Psoas muscle (tissue), 8 donors: Measurements from ENCODE around the gene SYT2. TPM values are rescaled to one million over a fixed set of nuclear protein-coding genes. Genes with fewer than 3 reads are reported as not detected.
A peak's percentile ranks its signal among the peaks of the same experiment; 100 is the strongest.
"Not testable (repeated sequence)": the region's sequence is repeated elsewhere in the genome, so short reads cannot be mapped to it uniquely, and the experiment has no call there.

Source experiments
- ATAC-seq, 4 donors: fragments of 200-7000 bp; cut with Tn5 transposase; one replicate each; pipeline ENCODE4 v1.9.1; 2020; ENCODE audit warnings: moderate library complexity in 3 of 4, mild to moderate bottlenecking in 2 of 4
- DNase-seq, 2 donors: peaks; one replicate each; pipeline ENCODE4 v3.0.0-alpha.2; 2020
- H3K27ac ChIP-seq: fragments of 200-600 bp; one replicate; pipeline ENCODE4 v1.8.0; 2022
- H3K27me3 ChIP-seq, 3 donors: fragments of 200-600 bp in 1 of 3; one replicate each; pipeline versions ENCODE4 v1.6.1 to v1.8.0; 2013 to 2022; ENCODE audit warnings: low read length in 2 of 3, mild to moderate bottlenecking in 2 of 3, moderate library complexity in 1 of 3; ENCODE audit not compliant: insufficient read depth in 3 of 3
- H3K36me3 ChIP-seq, 2 donors: fragments of 200-600 bp in 1 of 2; one replicate each; pipeline versions ENCODE4 v1.6.1 to v1.8.0; 2013 to 2022; ENCODE audit warnings: low read depth in 1 of 2, mild to moderate bottlenecking in 1 of 2, moderate library complexity in 1 of 2; ENCODE audit not compliant: insufficient read depth in 1 of 2
- H3K4me1 ChIP-seq: fragments of 200-600 bp; one replicate; pipeline ENCODE4 v1.8.0; 2022
- H3K4me3 ChIP-seq: fragments of 200-600 bp; one replicate; pipeline ENCODE4 v1.8.0; 2022; ENCODE audit warnings: mild to moderate bottlenecking
- H3K9me3 ChIP-seq: fragments of 200-600 bp; one replicate; pipeline ENCODE4 v1.8.0; 2022
- CTCF ChIP-seq: fragments of 200-600 bp; IDR thresholded peaks from one replicate; pipeline ENCODE4 v1.8.0; 2022; ENCODE audit warnings: antibody characterized with exemption
- WGBS, 3 donors: extraction: QIAGEN DNeasy Blood & Tissue Kit; methylation state at CpG; one replicate each; pipeline versions ENCODE4 v1.1.6 to v1.1.7; 2013; 5-methylcytosine and 5-hydroxymethylcytosine counted together
- intact Hi-C, 2 donors: fragments of 100-400 bp; cut with DNase I; formaldehyde crosslinking; loops; one replicate each; pipeline versions ENCODE4 v1.11.0 to v1.14.2; 2022
- polyA plus RNA-seq, 3 donors: library from polyadenylated mRNA; stranded (reverse); fragments of 200-250 nt; gene quantifications; one replicate each; pipeline ENCODE4 v1.2.3, GENCODE V29; 2013
- total RNA-seq, 4 donors: library from RNA; stranded (reverse); fragmentation: NEBNext Ultra II Directional in 2 of 4; extraction: Animal tissue kit (Norgen Biotek cat#: 25700) in 2 of 4; gene quantifications; one replicate each; pipeline versions ENCODE4 v1.2.1 to v1.2.4, GENCODE V29; 2021 to 2023
- donor health status: healthy with polysubstance abuse.
- donor health status: DM: no; HTN: no; CAD: no; lungs with moderate emphysema.
- donor health status: Bipolar disorder and iron deficiency.
- donor health status: healthy.
- donor health status: DM: yes; HTN: yes; CAD: no.
- donor health status: DM: no; HTN: no; CAD: no.
- donor health status: DM: no; HTN: no; CAD: no.
- donor health status: DM: yes; HTN: yes; CAD: no.

SYT2 gene
- total and polyA plus RNA-seq, 7 donors: 0.01 to 0.02 TPM; not detected in 5

GRCh38 chr1:202638019-202638700 lies 72.1 kb downstream of the SYT2 start:
- Histone ChIP-seq H3K36me3 (no peaks in the 10 kb centered on the region), H3K4me1 (peaks cover 5% of the 10 kb centered on the region), H3K27me3 (peaks cover 0 to 38% (median 8%) of the 10 kb centered on the region in 3 donors), H3K9me3 (no peaks in the 10 kb centered on the region), H3K4me3 (no peak overlapping the region), H3K27ac (no peak overlapping the region)
- WGBS, 3 donors: 63 to 72% (median 68%) methylated on average over 7 of the region's 7 CpGs
- no peak for DNase-seq
- intact Hi-C loops: no loop called here
- no peak for TF ChIP-seq CTCF
- no peak for ATAC-seq

GRCh38 chr1:202637321-202638018 lies 72.8 kb downstream of the SYT2 start:
- ATAC-seq, DNase-seq, H3K27ac ChIP-seq, H3K9me3 ChIP-seq, H3K4me1 ChIP-seq, H3K36me3 ChIP-seq, intact Hi-C loops, H3K4me3 ChIP-seq: not testable (repeated sequence)
- WGBS, 3 donors: 84 to 86% (median 85%) methylated on average over 16 of the region's 16 CpGs
- peaks cover 0 to 31% (median 5%) of the 10 kb centered on the region in 3 donors for H3K27me3 ChIP-seq

DNA sequence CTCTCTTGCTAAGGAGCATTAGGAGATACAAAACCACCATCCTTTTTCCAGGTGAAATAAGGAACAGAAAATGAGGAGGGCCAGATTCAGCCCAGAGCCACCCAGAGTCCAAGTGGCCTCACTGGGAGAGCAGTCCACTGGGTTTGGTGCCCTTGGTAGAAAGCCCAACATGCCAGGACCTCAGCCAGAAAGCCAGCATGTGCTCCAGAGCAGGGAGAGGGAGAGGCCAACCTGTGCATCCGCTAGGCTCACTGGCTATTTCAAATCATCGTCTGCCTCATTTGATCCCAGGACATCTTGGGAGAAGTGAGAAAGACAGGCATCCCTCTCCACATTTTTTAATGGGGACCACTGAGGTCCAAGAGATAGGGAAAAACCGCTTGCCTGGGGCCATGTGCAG lies 74.1 kb downstream of the SYT2 start:
- H3K4me3 ChIP-seq, DNase-seq, ATAC-seq, H3K4me1 ChIP-seq, H3K9me3 ChIP-seq, H3K36me3 ChIP-seq, intact Hi-C loops, H3K27ac ChIP-seq: not testable (repeated sequence)
- H3K27me3 ChIP-seq: peaks cover 0 to 25% (median 6%) of the 10 kb centered on the region in 3 donors
- WGBS, 3 donors: 48 to 56% (median 53%) methylated on average over 3 of the region's 3 CpGs

- intact Hi-C loops: no loop called here
- TF ChIP-seq CTCF: no peak
- no peaks in the 10 kb centered on the region for H3K9me3 ChIP-seq
- H3K27me3 ChIP-seq: peaks cover 0 to 20% (median 6%) of the 10 kb centered on the region in 3 donors
- WGBS, 3 donors: 86 to 90% (median 88%) methylated on average over 9 to 10 of the region's 10 CpGs
- no peak overlapping the region for H3K27ac ChIP-seq
- ATAC-seq (no peak), DNase-seq (peak in 1 of 2 donors; percentile 12)
- H3K36me3 ChIP-seq: no peaks in the 10 kb centered on the region
- no peaks in the 10 kb centered on the region for H3K4me1 ChIP-seq
- H3K4me3 ChIP-seq: no peak overlapping the region
Measured at GRCh38 chr1:202632241-202632640, 78.0 kb downstream of the SYT2 start.

DNA sequence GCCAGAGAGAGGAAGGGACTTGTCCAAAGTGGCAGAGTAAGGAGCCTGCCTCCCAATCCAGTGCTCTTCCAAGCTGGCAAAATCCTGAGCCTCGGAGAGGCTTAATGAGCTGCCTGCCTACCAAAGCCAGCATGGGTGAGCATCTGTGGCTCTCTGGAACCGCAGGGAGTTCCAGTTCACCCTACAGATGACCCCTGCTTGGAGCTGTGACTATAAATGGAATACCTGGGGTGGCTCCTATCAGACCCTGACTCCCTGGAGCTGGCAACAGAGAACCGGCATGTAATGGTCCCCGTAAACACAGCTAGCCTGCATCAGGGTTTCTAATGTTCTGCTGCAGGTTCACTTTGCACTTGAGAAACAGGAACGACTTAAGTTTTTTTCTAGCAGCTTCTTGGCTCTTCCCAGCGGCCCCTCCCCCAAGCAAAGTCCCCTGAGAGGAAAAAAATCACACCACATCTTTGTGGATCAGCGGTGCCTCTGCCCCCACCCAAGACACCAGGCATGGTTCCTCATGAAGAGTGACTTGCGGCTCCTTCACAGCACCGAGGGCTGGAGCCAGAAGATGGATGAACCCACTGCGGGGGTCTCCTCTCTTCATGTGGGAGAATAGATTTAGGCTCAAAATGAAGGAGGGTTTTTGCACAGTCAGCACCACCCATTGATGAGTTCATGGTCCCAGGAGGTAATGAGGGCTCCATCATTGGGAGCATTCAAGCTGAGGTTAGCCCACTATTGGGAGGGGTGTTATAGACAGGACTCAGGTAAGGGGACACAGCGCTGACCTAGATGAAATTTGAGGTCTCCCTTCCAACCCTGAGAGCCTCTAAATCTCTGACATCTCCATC lies 79.0 kb downstream of the SYT2 start:
- 62 to 70% (median 63%) methylated on average over 11 of the region's 11 CpGs for WGBS, 3 donors
- intact Hi-C loops: no loop called here

More for the DNA sequence above, 79.0 kb downstream of the SYT2 start:
- Histone ChIP-seq H3K36me3 (no peaks in the 10 kb centered on the region), H3K9me3 (no peaks in the 10 kb centered on the region), H3K27me3 (peaks cover 0 to 20% (median 6%) of the 10 kb centered on the region in 3 donors), H3K4me1 (no peaks in the 10 kb centered on the region), H3K27ac (no peak overlapping the region), H3K4me3 (no peak overlapping the region)
- ATAC-seq: no peak
- DNase-seq: peak in 1 of 2 donors; percentile 16
- TF ChIP-seq CTCF: no peak
